GM12865 (cell line): Measurements from ENCODE around the gene IL10.

Experiments used
- DNase-seq: peaks from one replicate; pipeline ENCODE4 v3.0.0; 2010; ENCODE audit warnings: low read depth
- H3K4me3 ChIP-seq: 2 replicates; pipeline ENCODE4 v1.5.1; 2011; ENCODE audit warnings: mild to moderate bottlenecking, low read depth, low read length, control low read depth
- CTCF ChIP-seq: IDR thresholded peaks from 2 replicates; pipeline ENCODE4 v1.5.1; 2011; ENCODE audit warnings: low read length, control low read depth, low read depth, inconsistent platforms; ENCODE audit not compliant: insufficient read depth; ENCODE audit errors: missing control alignments

Gene IL10

GRCh38 chr1:206793620-206794019 is 21.3 kb upstream of the IL10 start:
- H3K4me3 ChIP-seq, result no peak overlapping the region
- DNase-seq, result peak; percentile 38
- TF ChIP-seq CTCF, result no peak

DNA sequence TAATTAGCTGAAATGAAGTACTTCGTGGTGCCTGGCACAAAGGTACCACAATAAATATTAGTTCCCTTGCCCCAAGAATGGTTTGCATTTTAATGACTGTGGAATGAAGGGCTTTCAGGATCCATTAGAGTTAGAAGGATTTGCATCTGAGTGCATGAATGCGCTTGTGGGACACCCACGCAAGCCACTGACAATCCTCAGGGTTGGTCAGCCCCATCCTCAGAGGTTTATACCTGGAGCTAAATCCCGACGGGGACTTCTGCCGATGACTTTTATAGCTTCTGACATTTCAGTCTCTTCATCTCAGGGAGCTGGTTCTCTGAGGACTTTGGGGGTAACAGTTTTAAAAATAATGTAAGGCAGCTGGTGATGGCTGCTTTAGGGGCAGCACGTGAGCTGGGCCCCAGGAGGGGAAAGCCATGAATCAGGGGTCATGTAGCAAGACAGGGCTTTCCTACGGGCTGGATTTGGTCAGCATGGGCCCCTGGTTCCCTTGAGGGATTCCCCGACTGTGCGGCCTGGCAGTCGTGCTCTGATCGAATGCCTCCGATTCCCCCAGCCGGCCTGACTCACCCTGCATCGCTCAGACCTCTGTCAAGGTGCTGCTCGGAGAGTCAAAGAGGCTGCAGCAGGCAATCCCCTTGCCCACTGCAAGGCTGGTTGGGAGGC is 20.8 kb upstream of the IL10 start:
- no peak for TF ChIP-seq CTCF
- DNase-seq, result peak; percentile 92
- no peak overlapping the region for H3K4me3 ChIP-seq

- H3K4me3 ChIP-seq, result peak overlapping the region; percentile 7
- TF ChIP-seq CTCF, result no peak
- peak; percentile 77 for DNase-seq
These were observed 18.4 kb upstream of the IL10 start for GRCh38 chr1:206790502-206791250.

DNA sequence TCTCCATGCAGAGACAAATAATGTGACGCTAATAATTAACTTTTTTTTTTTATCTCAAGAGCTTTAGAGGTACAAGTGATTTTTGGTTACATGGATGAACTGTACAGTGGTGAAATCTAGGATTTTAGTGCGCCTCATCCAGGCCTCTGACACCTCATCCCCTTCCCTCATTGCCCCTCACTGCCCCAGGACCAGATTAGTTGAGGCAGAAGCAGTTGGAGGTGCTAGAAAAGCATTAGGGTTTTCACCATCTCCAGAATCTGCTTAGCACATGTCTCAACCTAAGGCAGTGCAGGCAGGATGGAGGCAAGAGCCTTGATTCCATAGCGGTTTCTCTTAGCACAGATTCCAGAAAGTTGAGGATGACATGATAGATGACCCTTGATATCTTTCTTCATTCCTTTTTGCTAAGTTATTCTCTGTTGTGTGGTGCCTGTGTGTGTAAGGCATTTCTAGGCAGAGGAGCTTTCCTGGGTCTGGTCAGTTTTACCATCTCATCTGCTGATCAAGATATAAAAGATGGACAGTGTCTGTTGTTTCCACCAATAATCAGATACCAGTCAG is 16.3 kb upstream of the IL10 start:
- no peak overlapping the region for H3K4me3 ChIP-seq
- no peak for DNase-seq
- TF ChIP-seq CTCF, result no peak

- no peak for DNase-seq
- H3K4me3 ChIP-seq, result no peak overlapping the region
These were observed 15.6 kb upstream of the IL10 start for GRCh38 chr1:206787891-206788290.

GRCh38 chr1:206786212-206786886 is 14.1 kb upstream of the IL10 start:
- no peak for TF ChIP-seq CTCF
- no peak overlapping the region for H3K4me3 ChIP-seq
- DNase-seq, result peak; percentile 82

More at GRCh38 chr1:206787891-206788290, 15.6 kb upstream of the IL10 start:
- no peak for TF ChIP-seq CTCF
